Measurements from ENCODE around the gene CDYL2. TPM values are rescaled to one million over a fixed set of nuclear protein-coding genes. Genes with fewer than 3 reads are reported as not detected.

The CDYL2 gene
- total RNA-seq, 4 donors from 2014 or later: 0.83 to 6.5 (median 3.6) TPM

- no peaks in the 10 kb centered on the region for H3K27me3 ChIP-seq
- peak; percentile 60 for DNase-seq (ENCODE audit: extremely low spot score)
- intact Hi-C loops (cut with DNase I): no loop called here
- no peaks in the 10 kb centered on the region for H3K4me1 ChIP-seq
- 86% methylated on average over 2 of the region's 3 CpGs for WGBS
- H3K36me3 ChIP-seq: peaks cover 0 to 3% (median 0%) of the 10 kb centered on the region in 4 donors
- H3K4me3 ChIP-seq: no peak overlapping the region
- H3K9me3 ChIP-seq: no peaks in the 10 kb centered on the region
- H3K27ac ChIP-seq (replicated peaks in 1 of 4): no peak overlapping the region
- no peak for TF ChIP-seq POLR2AphosphoS5 (IDR thresholded peaks at IDR 0.05)
Measured at GRCh38 chr16:80616362-80616761, 188.0 kb downstream of the CDYL2 start.

- WGBS: 56% methylated on average over 12 of the region's 12 CpGs
- Histone ChIP-seq H3K27ac (replicated peaks in 1 of 4) (no peak overlapping the region), H3K4me3 (no peak overlapping the region), H3K9me3 (no peaks in the 10 kb centered on the region), H3K4me1 (no peaks in the 10 kb centered on the region), H3K27me3 (no peaks in the 10 kb centered on the region), H3K36me3 (peaks cover 0 to 3% (median 0%) of the 10 kb centered on the region in 4 donors)
- intact Hi-C loops (cut with DNase I): no loop called here
- no peak for DNase-seq (ENCODE audit: extremely low spot score)
- no peak for TF ChIP-seq POLR2A (IDR thresholded peaks at IDR 0.05; ENCODE audit: low read depth)
- TF ChIP-seq EP300 (IDR thresholded peaks at IDR 0.05): no peak
- no peak for TF ChIP-seq POLR2AphosphoS5 (IDR thresholded peaks at IDR 0.05)
- no peak for TF ChIP-seq CTCF (IDR thresholded peaks at IDR 0.05)
Measured at GRCh38 chr16:80615735-80616134, 188.7 kb downstream of the CDYL2 start.

GRCh38 chr16:80614908-80615671, 189.3 kb downstream of the CDYL2 start:
- intact Hi-C loops (cut with DNase I): no loop called here
- no peak for TF ChIP-seq EP300 (IDR thresholded peaks at IDR 0.05)
- TF ChIP-seq POLR2AphosphoS5 (IDR thresholded peaks at IDR 0.05): no peak
- no peak for TF ChIP-seq POLR2A (IDR thresholded peaks at IDR 0.05; ENCODE audit: low read depth)
- no peak for TF ChIP-seq CTCF (IDR thresholded peaks at IDR 0.05)
- Histone ChIP-seq H3K27ac (replicated peaks in 1 of 4) (no peak overlapping the region), H3K4me1 (no peaks in the 10 kb centered on the region), H3K27me3 (no peaks in the 10 kb centered on the region), H3K4me3 (no peak overlapping the region), H3K36me3 (peaks cover 0 to 3% (median 0%) of the 10 kb centered on the region in 4 donors), H3K9me3 (no peaks in the 10 kb centered on the region)
- WGBS: 86% methylated on average over 12 of the region's 12 CpGs
- no peak for DNase-seq (ENCODE audit: extremely low spot score)

- no peaks in the 10 kb centered on the region for H3K4me1 ChIP-seq
- DNase-seq (ENCODE audit: extremely low spot score): peak; percentile 77
- no peak overlapping the region for H3K4me3 ChIP-seq
- WGBS: 70% methylated on average over 12 of the region's 13 CpGs
- H3K36me3 ChIP-seq: peaks cover 0 to 3% (median 0%) of the 10 kb centered on the region in 4 donors
- intact Hi-C loops (cut with DNase I): no loop called here
- no peak for TF ChIP-seq POLR2AphosphoS5 (IDR thresholded peaks at IDR 0.05)
- TF ChIP-seq POLR2A (IDR thresholded peaks at IDR 0.05; ENCODE audit: low read depth): no peak
- TF ChIP-seq EP300 (IDR thresholded peaks at IDR 0.05): no peak
- TF ChIP-seq CTCF (IDR thresholded peaks at IDR 0.05): no peak
- H3K27ac ChIP-seq (replicated peaks in 1 of 4): no peak overlapping the region
- H3K27me3 ChIP-seq: no peaks in the 10 kb centered on the region
- no peaks in the 10 kb centered on the region for H3K9me3 ChIP-seq
Measured at GRCh38 chr16:80612461-80613017, 191.9 kb downstream of the CDYL2 start.

GRCh38 chr16:80611930-80612327, 192.5 kb downstream of the CDYL2 start:
- intact Hi-C loops (cut with DNase I): no loop called here
- peaks cover 0 to 3% (median 0%) of the 10 kb centered on the region in 4 donors for H3K36me3 ChIP-seq
- no peak for DNase-seq (ENCODE audit: extremely low spot score)
- H3K4me1 ChIP-seq: no peaks in the 10 kb centered on the region
- 94% methylated on average over 11 of the region's 11 CpGs for WGBS
- H3K27ac ChIP-seq (replicated peaks in 1 of 4): no peak overlapping the region
- H3K27me3 ChIP-seq: no peaks in the 10 kb centered on the region
- TF ChIP-seq POLR2AphosphoS5 (IDR thresholded peaks at IDR 0.05) (no peak), EP300 (IDR thresholded peaks at IDR 0.05) (no peak)
- no peaks in the 10 kb centered on the region for H3K9me3 ChIP-seq
- no peak overlapping the region for H3K4me3 ChIP-seq
